Nephron progenitor cell (in vitro differentiated cells): ENCODE results near the gene USP11.
A peak's percentile ranks its signal among the peaks of the same experiment; 100 is the strongest.
"Not testable (repeated sequence)": the region's sequence is repeated elsewhere in the genome, so short reads cannot be mapped to it uniquely, and the experiment has no call there.

Experiments used
- DNase-seq: peaks from one replicate; pipeline ENCODE4 v3.0.0; 2021
- H3K27ac Mint-ChIP-seq: 2 replicates; pipeline ENCODE4 v1.8.0; 2021; ENCODE audit warnings: mild to moderate bottlenecking, moderate library complexity, mixed read lengths
- H3K27me3 Mint-ChIP-seq: 2 replicates; pipeline ENCODE4 v1.8.0; 2021; ENCODE audit warnings: mild to moderate bottlenecking, low read depth, mixed read lengths; ENCODE audit not compliant: poor library complexity
- H3K36me3 Mint-ChIP-seq: 2 replicates; pipeline ENCODE4 v1.8.0; 2021; ENCODE audit warnings: low read depth, mixed read lengths
- H3K4me1 Mint-ChIP-seq: 2 replicates; pipeline ENCODE4 v1.8.0; 2021; ENCODE audit warnings: mixed read lengths
- H3K4me3 Mint-ChIP-seq: 2 replicates; pipeline ENCODE4 v1.8.0; 2021; ENCODE audit warnings: mild to moderate bottlenecking, moderate library complexity, mixed read lengths
- H3K9me3 Mint-ChIP-seq: 2 replicates; pipeline ENCODE4 v1.8.0; 2021; ENCODE audit warnings: mild to moderate bottlenecking, moderate library complexity, mixed read lengths
- CTCF ChIP-seq: fragments of 200-600 bp; sonication (generic); IDR thresholded peaks from 2 replicates; pipeline ENCODE4 v1.5.0; 2021; ENCODE audit warnings: antibody characterized with exemption

Gene USP11

GRCh38 chrX:47266643-47267042, 33.8 kb downstream of the USP11 start:
- Mint-ChIP-seq H3K4me1 (peaks cover 8% of the 10 kb centered on the region), H3K27me3 (peaks cover 6% of the 10 kb centered on the region), H3K27ac (no peak overlapping the region), H3K9me3 (peaks cover 27% of the 10 kb centered on the region), H3K4me3 (no peak overlapping the region), H3K36me3 (no peaks in the 10 kb centered on the region)
- no peak for DNase-seq
- TF ChIP-seq CTCF, result no peak

- Mint-ChIP-seq H3K27ac (no peak overlapping the region), H3K4me1 (no peaks in the 10 kb centered on the region), H3K4me3 (no peak overlapping the region), H3K9me3 (peaks cover 29% of the 10 kb centered on the region), H3K27me3 (peaks cover 9% of the 10 kb centered on the region), H3K36me3 (no peaks in the 10 kb centered on the region)
- no peak for TF ChIP-seq CTCF
- DNase-seq, result no peak
These were observed 39.2 kb downstream of the USP11 start for GRCh38 chrX:47272013-47272408.

- no peak overlapping the region for H3K27ac Mint-ChIP-seq
- TF ChIP-seq CTCF, result no peak
- H3K27me3 Mint-ChIP-seq, result peaks cover 9% of the 10 kb centered on the region
- no peaks in the 10 kb centered on the region for H3K36me3 Mint-ChIP-seq
- no peaks in the 10 kb centered on the region for H3K4me1 Mint-ChIP-seq
- DNase-seq, result no peak
- no peak overlapping the region for H3K4me3 Mint-ChIP-seq
- peaks cover 32% of the 10 kb centered on the region for H3K9me3 Mint-ChIP-seq
These were observed 40.4 kb downstream of the USP11 start for GRCh38 chrX:47273011-47273730.

- no peak for TF ChIP-seq CTCF
- Mint-ChIP-seq H3K9me3 (peaks cover 33% of the 10 kb centered on the region), H3K27ac (no peak overlapping the region), H3K36me3 (no peaks in the 10 kb centered on the region), H3K4me1 (peaks cover 9% of the 10 kb centered on the region), H3K27me3 (peaks cover 8% of the 10 kb centered on the region), H3K4me3 (no peak overlapping the region)
- no peak for DNase-seq
These were observed 45.9 kb downstream of the USP11 start for GRCh38 chrX:47278691-47279090.

- peaks cover 9% of the 10 kb centered on the region for H3K4me1 Mint-ChIP-seq
- H3K36me3 Mint-ChIP-seq, result no peaks in the 10 kb centered on the region
- no peak overlapping the region for H3K27ac Mint-ChIP-seq
- peaks cover 29% of the 10 kb centered on the region for H3K9me3 Mint-ChIP-seq
- peaks cover 2% of the 10 kb centered on the region for H3K27me3 Mint-ChIP-seq
- H3K4me3 Mint-ChIP-seq, result no peak overlapping the region
- TF ChIP-seq CTCF, result no peak
- peak; percentile 10 for DNase-seq
These were observed 50.4 kb downstream of the USP11 start for GRCh38 chrX:47283015-47283771.

- not testable (repeated sequence) for H3K4me1 Mint-ChIP-seq, H3K4me3 Mint-ChIP-seq, H3K27me3 Mint-ChIP-seq
These were observed 51.8 kb downstream of the USP11 start for GRCh38 chrX:47284616-47285015.

More at GRCh38 chrX:47284616-47285015, 51.8 kb downstream of the USP11 start:
- not testable (repeated sequence) for H3K27ac Mint-ChIP-seq, H3K36me3 Mint-ChIP-seq, DNase-seq
- peaks cover 24% of the 10 kb centered on the region for H3K9me3 Mint-ChIP-seq
